Left cardiac atrium (tissue), 4 donors: ENCODE measurements around the gene STOML3. TPM values are rescaled to one million over a fixed set of nuclear protein-coding genes. Genes with fewer than 3 reads are reported as not detected.
"Not testable (repeated sequence)": the region's sequence is repeated elsewhere in the genome, so short reads cannot be mapped to it uniquely, and the experiment has no call there.

Source experiments
- ATAC-seq, 2 donors: fragments of 200-7000 bp; cut with Tn5 transposase; one replicate each; pipeline ENCODE4 v1.9.1; 2020; ENCODE audit warnings: mild to moderate bottlenecking in 2 of 2, moderate library complexity in 2 of 2
- DNase-seq: peaks from one replicate; pipeline ENCODE4 v3.0.0-alpha.2; 2020
- intact Hi-C, 2 donors: fragments of 100-400 bp; cut with DNase I; formaldehyde crosslinking; loops; one replicate each; pipeline versions ENCODE4 v1.14.1 to v1.15.1; 2022 to 2023
- total RNA-seq, 2 donors: library from RNA; stranded (reverse); fragmentation: NEBNext Ultra II Directional; extraction: Animal tissue kit (Norgen Biotek cat#: 25700); gene quantifications; one replicate each; pipeline ENCODE4 v1.2.1, GENCODE V29; 2021
- donor health status: DM: no; HTN: yes; CAD: no.
- donor health status: DM: no; HTN: yes; CAD: no; lungs with severe emphysema.
- donor health status: DM: yes; HTN: yes; CAD: no.
- donor health status: Dilated cardiomyopathy.

STOML3 gene
- total RNA-seq, 2 donors from 2014 or later, result not detected

DNA sequence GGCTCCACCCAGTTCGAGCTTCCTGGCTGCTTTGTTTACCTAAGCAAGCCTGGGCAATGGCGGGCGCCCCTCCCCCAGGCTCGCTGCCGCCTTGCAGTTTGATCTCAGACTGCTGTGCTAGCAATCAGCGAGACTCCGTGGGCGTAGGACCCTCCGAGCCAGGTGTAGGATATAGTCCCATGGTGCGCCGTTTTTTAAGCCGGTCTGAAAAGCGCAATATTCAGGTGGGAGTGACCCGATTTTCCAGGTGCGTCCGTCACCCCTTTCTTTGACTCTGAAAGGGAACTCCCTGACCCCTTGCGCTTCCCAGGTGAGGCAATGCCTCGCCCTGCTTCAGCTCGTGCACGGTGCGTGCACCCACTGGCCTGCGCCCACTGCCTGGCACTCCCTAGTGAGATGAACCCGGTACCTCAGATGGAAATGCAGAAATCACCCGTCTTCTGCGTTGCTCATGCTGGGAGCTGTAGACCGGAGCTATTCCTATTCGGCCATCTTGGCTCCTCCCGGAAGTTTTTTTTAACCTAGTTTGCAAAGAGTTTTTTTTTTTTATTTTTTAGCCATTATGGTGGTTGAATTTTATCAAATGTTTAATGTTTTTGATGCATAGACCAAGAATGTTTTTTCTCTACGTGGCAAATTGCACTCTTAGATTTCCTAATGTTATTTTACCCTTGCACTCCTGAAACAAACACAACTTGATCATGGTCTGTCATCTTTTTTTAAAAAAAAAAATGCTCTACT is 15.9 kb upstream of the STOML3 start:
- intact Hi-C loops, ATAC-seq, DNase-seq: not testable (repeated sequence)

DNA sequence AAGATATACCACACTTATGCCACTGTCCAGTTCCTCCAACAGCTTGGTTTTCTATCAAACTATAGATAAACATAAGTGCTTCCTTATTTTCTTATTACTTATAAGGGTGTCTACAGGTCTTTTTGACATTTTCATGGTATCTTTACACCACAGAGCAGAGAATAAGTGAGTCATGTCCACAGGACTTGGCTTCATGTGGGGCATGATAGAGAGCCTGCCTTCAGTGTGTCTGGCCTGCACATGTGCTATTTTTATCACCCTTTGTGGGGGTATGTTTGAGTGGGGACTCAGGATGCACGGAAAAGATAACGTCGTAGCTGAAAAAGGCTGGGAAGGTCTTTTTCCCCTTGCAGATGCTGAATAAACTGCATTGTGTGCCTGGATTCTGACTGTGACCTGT is 8.1 kb upstream of the STOML3 start:
- intact Hi-C loops, result no loop called here
- DNase-seq (no peak), ATAC-seq (no peak)

DNA sequence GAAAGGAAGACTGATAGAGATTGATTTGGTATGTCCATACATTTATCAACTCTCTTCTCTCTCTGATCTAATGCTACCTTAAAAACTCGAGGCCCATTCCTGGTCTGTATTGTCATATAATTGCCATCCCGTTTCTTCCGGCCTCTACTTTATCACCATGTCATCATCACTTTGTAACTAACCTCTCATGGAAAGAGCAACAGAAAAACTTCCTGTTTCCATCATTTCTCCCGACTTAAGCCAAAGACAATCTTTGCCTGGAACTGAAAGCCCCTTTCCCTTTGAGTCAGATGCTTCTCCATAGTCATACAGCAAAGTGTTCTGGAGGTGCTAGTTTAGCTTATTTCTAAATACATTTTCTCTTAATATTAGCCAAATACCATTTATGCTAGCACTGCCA is 2.8 kb upstream of the STOML3 start:
- intact Hi-C loops, result no loop called here
- no peak for ATAC-seq
- no peak for DNase-seq

DNA sequence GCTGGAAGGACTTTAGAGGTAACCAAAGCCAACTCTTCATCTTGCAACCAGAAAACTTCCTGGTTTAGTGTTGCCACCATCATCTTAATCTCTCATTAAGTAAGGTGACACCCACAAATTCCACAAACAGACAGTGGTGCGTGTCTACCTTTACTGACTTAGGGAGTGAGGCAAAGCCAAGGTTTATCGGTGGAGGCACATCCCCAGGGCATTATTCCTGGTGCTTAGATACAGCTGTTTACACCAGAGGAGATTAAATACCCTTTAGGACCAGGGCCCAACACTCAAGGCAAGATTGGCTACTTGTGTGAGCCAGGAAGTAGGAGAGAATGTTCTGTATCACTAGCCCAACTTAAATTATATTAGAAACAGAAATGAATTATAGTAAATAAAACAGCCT is 9.5 kb downstream of the STOML3 start:
- intact Hi-C loops, result no loop called here
- DNase-seq (no peak), ATAC-seq (no peak)

DNA sequence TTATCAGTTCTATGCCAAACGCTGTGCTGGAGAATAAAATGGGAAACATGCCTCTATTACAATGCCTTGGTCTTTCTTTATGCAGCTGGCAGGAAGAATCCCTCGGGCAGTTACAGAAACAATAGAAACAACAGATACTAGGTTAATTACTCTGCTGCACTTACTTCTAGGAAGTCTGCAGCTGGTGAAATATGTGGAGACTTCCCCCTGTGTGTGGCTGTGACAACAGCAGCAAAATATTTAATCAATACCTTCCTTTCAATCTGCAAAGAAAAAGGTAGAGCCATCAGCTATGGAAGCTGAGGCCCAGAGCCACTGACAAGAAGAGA is 9.9 kb downstream of the STOML3 start:
- intact Hi-C loops, result no loop called here
- DNase-seq, result no peak
- ATAC-seq, result no peak

DNA sequence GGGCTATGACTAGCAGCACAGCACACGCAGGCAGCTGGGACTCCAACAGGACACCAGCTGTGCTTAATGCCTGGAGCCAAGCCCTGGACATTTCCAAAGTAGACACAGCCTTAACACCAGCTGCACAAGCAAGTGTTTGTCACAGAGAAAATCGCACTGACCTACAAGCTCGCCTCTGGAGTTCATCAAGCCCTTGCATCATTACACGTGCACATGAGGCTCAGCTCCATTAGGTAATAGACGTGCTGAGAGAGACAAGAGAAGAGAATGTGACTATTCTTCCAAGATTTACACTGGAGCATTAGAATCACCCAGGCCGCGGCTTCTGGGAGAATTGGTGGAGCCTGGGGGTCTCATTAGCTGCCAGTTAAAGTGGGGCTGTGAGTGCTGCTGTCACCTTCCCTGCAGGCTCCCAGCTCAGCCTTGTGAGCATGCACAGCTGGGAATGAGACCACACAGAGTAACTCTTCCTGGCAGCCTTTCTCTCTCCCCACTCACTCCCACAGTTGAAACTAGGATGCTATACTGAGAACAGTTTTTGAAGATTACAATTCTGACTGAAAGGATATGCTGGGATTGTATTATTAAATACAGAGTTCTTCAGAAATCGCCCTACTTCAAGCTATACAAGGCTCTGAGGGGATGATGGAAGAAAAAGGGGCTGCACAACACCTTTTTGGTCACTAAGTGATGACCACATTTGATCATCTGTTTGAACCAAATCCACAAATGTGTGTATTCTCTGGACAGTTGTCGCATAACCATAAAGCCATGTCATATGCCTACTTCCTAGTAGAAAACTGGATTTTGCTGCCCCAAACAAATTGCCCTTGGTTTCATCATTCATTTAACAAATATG is 10.5 kb downstream of the STOML3 start:
- peak; percentile 48 for DNase-seq
- ATAC-seq, result peak; percentile 38 to 96
- intact Hi-C loops, result no loop called here

DNA sequence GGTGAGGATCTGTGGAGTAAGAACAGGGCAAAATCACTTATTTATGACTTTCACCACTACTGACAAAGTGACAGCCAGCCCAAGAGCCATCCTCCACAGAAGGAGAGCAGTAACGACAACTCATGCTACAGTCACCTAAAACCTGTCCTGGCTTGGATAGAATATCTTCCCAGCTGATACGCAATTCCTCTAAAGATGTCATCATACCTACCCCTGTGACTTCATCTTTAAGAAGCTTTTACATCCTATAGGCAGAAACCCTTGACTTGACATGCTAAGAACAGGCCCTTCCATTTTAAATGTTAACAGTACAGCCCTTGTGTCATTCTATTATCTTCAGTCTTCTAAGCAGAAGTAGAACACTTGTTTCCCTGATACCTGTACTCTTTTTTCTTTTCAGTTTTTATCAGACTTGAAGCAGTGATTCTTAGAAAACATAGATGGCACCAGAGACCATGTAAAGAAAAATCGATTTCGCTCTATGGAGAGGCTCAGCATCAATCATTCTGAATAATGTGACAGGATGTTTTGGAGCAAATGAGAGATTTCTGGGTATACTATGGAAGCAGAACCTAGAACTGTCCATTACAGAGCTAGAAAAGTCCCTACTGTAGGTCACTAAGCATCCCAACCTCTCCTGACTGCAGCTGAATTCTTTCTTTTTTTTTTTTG is 20.1 kb downstream of the STOML3 start:
- no peak for DNase-seq
- intact Hi-C loops, result no loop called here
- no peak for ATAC-seq

DNA sequence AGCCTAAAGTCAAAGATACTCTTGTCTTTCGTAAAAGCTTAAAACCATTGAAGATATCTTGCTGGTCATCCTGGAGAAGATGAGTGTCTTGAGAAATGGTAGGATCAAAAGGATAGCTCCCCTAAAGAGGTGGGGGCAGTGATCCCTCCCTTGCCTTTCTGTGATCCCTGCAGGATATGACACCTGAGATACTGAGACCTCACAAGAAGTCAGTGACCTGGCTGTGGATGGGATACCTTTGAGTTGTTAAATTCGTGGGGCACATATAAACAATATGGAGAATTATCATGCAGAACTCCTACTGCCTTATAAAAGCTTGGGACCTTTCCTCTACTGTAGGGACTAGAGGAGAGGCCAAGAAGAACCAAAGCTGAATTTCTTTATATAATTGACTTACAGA is 21.4 kb downstream of the STOML3 start:
- DNase-seq (no peak), ATAC-seq (no peak)
- intact Hi-C loops, result no loop called here

DNA sequence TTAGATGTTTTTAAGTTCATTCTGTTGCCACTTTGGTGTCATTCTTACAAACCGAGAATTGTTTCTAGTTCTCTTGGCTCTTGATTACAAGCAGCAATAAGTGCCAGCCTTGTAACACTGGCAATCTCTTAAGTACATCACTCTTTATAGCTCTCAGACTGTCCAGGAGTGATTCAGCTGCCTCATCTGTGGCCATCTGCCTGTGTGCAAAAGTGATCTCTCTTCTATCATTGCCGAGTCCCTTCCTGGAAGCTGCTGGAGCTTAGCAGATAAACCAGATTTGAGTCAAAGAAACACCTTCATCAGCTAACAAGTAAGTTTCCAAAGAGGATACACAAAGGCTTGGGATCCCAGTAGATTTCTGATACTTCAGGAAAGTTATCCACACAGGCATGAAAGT is 23.2 kb downstream of the STOML3 start:
- DNase-seq (no peak), ATAC-seq (no peak)
- intact Hi-C loops, result no loop called here

DNA sequence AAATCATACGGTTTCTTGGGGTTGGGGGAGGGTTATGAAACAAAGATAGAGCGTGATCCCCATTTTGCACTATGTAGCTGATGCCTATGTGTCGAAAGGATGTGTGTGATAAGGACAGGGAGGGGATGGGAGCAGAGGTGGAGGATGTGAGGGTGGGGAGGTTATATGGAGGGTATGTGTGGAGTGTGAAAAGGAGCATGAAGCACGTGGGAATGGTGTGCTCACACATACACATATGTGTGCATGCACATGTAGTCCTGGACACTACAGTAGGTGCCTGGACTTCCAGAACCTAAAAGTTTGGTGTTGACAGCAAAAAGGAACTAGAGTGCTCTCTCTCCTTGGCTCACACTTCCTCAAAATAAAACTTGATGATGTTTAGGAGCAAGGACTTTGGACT is 25.4 kb downstream of the STOML3 start:
- intact Hi-C loops, result no loop called here
- no peak for ATAC-seq
- no peak for DNase-seq

DNA sequence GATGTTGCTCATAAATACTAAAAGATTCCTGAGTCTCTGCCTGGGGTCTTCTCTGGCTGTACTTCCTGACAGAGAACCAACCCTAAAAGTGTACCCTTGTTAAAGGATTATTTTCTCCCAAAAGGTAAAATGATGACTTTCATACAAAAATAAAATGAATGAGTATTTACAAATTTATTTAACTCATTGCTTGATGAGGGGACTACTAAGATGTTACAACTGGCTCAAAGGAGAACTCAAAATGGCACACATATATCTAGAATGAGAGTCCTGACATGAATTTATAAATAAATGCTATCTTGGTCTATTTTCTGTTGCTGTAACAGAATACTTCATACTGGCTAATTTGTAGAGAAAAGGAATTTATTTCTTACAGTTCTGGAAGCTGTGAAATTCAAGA is 30.5 kb downstream of the STOML3 start:
- no peak for ATAC-seq
- no peak for DNase-seq
- intact Hi-C loops, result no loop called here

DNA sequence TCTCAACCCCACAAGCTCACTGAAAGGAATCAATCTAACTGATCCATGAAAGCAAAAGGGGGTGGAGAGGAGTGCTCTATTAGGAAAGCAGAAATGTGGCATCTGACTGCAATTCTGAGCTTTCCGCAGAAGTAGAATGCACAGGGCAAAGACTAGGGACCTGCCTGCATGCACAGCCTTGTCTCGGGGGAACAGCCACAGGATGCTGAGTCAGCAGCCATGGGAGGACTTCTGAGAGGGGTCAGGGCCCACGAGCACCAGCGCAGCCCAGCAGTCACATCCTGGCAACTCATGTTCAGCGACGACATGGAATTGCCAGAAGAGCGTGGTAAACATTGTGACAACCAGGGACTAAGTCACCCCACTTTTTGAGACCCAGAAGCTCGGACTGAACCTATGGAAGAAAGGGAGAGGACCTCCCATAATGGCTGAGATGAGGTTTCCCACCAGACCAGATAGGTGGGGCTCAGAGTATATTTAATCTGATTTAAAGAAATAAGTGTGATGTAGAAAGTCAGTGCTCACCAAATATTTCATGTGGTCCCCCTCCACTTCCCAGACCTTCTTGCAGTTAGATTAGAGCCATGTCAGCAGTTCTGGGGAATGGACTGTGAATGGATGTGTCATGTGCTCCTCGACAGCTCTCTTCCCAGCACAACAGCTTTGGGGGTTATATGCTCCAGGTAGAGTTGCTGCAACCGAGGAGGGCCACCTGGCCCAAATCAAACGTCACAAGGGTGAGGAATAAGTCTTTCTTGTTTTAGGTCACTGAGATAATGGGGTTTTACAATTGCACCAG is 32.6 kb downstream of the STOML3 start:
- DNase-seq (no peak), ATAC-seq (no peak)
- intact Hi-C loops, result no loop called here

DNA sequence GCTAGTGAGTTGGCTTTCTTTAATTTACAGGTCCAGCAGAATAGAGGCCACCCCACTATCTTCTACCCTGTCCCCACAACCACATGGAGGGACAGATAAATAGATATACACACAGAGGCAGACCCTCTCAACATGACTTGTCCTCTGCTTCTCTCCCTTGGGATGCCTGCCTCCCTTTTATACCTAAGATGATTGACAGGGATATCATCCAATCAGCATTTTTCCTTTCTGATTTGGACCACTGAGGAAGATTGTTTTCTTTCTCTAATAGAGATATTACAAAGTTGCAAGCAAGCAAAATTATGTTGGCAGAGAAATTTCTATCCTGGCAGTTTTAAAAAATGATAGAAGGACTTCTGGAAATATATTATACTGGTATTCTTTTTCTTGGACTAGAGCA is 35.8 kb downstream of the STOML3 start:
- no peak for ATAC-seq
- DNase-seq, result no peak
- intact Hi-C loops, result no loop called here

DNA sequence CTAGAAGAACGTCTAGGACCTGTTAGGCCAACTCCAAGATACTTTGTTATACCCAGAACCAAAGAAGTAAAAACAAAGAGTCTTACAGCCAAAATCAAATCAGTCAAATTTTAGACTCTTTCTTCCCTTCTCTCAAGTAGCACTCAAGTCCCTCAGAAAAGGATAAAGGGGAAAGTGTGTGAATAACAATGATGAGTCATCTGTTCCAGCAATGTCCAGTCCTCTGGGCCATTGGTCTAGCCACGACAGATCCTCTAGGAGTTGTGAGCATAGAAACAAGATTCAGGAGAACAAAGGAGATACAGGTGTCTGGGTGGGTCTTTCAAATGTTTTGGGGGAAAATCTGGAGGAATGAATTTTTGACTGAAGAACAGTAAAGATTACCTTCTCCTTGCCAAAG is 36.3 kb downstream of the STOML3 start:
- no peak for ATAC-seq
- intact Hi-C loops, result no loop called here
- no peak for DNase-seq

DNA sequence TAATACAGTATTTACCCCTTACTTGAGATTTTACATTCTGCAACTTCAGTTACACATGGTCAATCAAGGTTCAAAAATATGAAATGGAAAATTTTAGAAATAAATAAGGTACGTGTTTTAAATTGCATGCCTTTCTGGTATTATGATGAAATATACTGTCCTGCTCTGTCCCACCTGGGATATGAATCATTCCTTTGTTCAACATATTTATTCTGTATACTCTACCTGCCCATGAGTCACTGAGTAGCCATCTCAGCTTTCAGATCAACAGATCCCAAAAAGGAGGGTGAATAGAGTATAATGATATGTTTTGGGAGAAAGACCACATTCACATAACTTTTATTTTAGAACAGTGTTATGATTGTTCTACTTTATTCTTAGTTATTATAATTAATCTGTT is 37.8 kb downstream of the STOML3 start:
- no peak for ATAC-seq
- intact Hi-C loops, result no loop called here

DNA sequence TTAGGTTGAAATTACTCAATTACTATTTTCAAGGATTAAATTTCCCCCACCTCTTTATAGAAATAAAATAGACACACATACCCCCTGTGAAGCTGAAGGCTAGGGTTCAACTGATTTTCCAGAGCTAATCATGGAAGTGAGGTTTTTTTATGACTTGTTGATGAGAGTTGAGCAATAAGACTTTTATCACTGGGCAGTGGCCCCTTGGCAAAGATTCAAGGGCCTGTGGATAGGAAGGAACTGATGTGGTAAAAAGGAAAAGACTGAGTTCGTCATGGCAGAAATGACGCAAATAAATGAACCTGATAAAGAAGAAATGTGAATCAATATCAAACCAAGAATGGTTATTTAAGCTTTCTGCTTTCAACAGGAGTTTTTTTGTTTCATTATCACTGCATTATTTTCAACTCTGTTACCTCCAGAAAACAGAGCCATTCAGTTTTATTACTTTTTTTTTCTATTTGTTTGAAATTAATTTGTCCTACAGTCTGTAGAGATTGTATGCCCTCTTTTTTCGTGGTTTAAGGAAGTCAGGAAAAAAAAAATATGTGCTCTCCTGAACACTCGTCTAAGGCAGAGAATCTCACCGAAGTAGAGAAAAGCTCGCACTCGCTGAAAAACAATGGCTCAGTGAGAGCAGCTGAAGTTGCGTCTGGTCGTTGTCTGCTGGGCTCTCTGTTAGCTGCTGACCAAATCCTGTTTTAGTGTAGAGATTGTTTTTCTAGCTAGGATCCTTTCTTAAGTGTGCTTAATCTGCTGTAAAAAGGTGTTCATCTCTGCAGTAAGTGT is 38.9 kb downstream of the STOML3 start:
- ATAC-seq, result no peak
- intact Hi-C loops, result no loop called here
- peak; percentile 66 for DNase-seq

More for the DNA sequence above, 37.8 kb downstream of the STOML3 start:
- no peak for DNase-seq

DNA sequence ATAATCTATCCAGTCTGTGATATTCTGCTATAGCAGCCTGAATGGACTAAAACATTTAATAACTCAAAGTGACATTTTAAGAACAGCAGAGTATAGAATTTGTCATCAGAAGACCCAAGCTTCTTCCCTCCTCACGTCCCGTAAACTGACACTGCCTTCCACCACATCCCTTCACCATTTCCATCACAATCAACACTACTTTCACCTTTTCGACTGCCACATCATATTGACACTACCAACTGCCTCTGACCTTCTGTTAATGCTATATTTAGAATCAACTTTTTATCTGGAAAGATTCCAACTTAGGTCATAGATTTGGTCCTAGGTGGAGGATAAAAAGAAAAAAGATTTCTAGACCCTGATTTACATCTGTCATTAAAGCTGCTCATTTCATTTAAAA is 39.6 kb downstream of the STOML3 start:
- no peak for DNase-seq
- ATAC-seq, result no peak
- intact Hi-C loops, result no loop called here

DNA sequence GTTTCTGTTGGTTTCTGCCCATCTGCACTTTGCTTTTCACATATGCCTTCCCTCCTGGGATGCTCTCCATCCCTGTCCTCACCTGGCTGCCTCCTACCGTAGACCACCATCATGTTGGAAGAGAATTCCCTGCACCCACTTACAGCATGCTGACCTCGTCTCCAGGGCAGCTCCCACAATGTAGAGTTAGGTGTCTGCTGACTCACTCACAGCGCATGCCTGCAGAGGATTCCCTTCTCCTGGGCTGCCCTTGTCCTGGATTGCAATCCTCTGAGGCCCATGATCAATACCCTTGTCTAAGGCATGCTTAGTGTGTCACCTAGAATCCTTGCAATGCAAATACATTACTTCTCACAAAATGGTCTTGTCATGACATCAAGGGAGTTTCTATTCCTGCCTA is 43.6 kb downstream of the STOML3 start:
- intact Hi-C loops, result no loop called here
- ATAC-seq (no peak), DNase-seq (no peak)

DNA sequence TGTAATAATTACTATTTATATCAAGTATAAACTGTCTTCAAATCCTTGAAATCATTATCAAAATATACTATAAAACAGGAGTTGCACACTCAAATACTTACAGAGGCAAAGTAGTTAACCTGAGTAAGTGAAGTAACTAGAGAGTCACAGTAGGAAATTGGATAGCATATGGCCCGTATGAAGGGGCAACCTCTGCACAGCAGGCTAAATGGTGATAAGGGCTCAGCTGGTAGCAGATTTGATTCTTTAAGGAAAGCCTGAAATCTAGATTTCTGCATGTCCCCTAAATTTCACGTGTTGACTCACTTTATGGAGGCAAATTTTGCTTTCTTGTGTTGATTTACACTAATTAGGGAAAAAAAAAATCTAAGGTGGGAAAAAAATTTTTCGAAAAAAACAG is 46.4 kb downstream of the STOML3 start:
- intact Hi-C loops, result no loop called here
- DNase-seq (no peak), ATAC-seq (no peak)
